Left ventricle myocardium inferior (tissue), 1 donor: ENCODE results near the gene DGAT2. TPM values are rescaled to one million over a fixed set of nuclear protein-coding genes. Genes with fewer than 3 reads are reported as not detected.

Source experiments
- DNase-seq: peaks from one replicate; pipeline ENCODE4 v3.0.0-alpha.2; 2020
- H3K27ac ChIP-seq: fragments of 200-600 bp; replicated peaks from 2 replicates; pipeline ENCODE4 v1.8.0; 2021
- H3K27me3 ChIP-seq: fragments of 200-600 bp; 2 replicates; pipeline ENCODE4 v1.8.0; 2021; ENCODE audit warnings: low read depth
- H3K36me3 ChIP-seq: fragments of 200-600 bp; 2 replicates; pipeline ENCODE4 v1.8.0; 2021
- H3K4me1 ChIP-seq: fragments of 200-600 bp; 2 replicates; pipeline ENCODE4 v1.8.0; 2021
- H3K4me3 ChIP-seq: fragments of 200-600 bp; 2 replicates; pipeline ENCODE4 v1.8.0; 2021; ENCODE audit warnings: mild to moderate bottlenecking, moderate library complexity
- H3K9me3 ChIP-seq: fragments of 200-600 bp; replicated peaks from 2 replicates; pipeline ENCODE4 v1.8.0; 2021
- CTCF ChIP-seq: fragments of 200-600 bp; IDR thresholded peaks from 2 replicates; pipeline ENCODE4 v1.8.0; 2021; ENCODE audit warnings: antibody characterized with exemption, mild to moderate bottlenecking, borderline replicate concordance
- intact Hi-C: fragments of 100-400 bp; cut with micrococcal nuclease; formaldehyde crosslinking; loops from one replicate; pipeline ENCODE4 v1.11.0; 2022
- total RNA-seq: library from RNA; stranded (reverse); fragmentation: NEBNext Ultra II Directional; extraction: Animal tissue kit (Norgen Biotek cat#: 25700); gene quantifications from one replicate; pipeline ENCODE4 v1.2.1, GENCODE V29; 2021
- donor health status: DM: no; HTN: yes; CAD: no; lungs with severe emphysema.

Gene DGAT2
- total RNA-seq, 1 donor from 2014 or later = 6.9 TPM

- H3K4me1 ChIP-seq = peaks cover 32% of the 10 kb centered on the region
- H3K27me3 ChIP-seq = no peaks in the 10 kb centered on the region
- H3K36me3 ChIP-seq = no peaks in the 10 kb centered on the region
- no peaks in the 10 kb centered on the region for H3K9me3 ChIP-seq
- H3K27ac ChIP-seq = no peak overlapping the region
- no peak for DNase-seq
- H3K4me3 ChIP-seq = no peak overlapping the region
- intact Hi-C loops = no loop called here
- no peak for TF ChIP-seq CTCF
These were observed 29.2 kb downstream of the DGAT2 start for GRCh38 chr11:75797792-75798191.

- TF ChIP-seq CTCF = no peak
- Histone ChIP-seq H3K36me3 (no peaks in the 10 kb centered on the region), H3K4me3 (no peak overlapping the region), H3K27me3 (no peaks in the 10 kb centered on the region), H3K27ac (no peak overlapping the region), H3K4me1 (peaks cover 14% of the 10 kb centered on the region), H3K9me3 (no peaks in the 10 kb centered on the region)
- intact Hi-C loops = no loop called here
- DNase-seq = no peak
These were observed 31.6 kb downstream of the DGAT2 start for GRCh38 chr11:75800136-75800675.

GRCh38 chr11:75800728-75801361, 32.3 kb downstream of the DGAT2 start:
- TF ChIP-seq CTCF = no peak
- peaks cover 8% of the 10 kb centered on the region for H3K4me1 ChIP-seq
- no peak for DNase-seq
- H3K9me3 ChIP-seq = no peaks in the 10 kb centered on the region
- H3K4me3 ChIP-seq = no peak overlapping the region
- H3K27me3 ChIP-seq = no peaks in the 10 kb centered on the region
- no peaks in the 10 kb centered on the region for H3K36me3 ChIP-seq
- intact Hi-C loops = no loop called here
- H3K27ac ChIP-seq = no peak overlapping the region

- DNase-seq = no peak
- TF ChIP-seq CTCF = no peak
- intact Hi-C loops = no loop called here
- Histone ChIP-seq H3K4me3 (no peak overlapping the region), H3K9me3 (no peaks in the 10 kb centered on the region), H3K27ac (no peak overlapping the region), H3K36me3 (no peaks in the 10 kb centered on the region), H3K4me1 (peaks cover 6% of the 10 kb centered on the region), H3K27me3 (no peaks in the 10 kb centered on the region)
These were observed 32.9 kb downstream of the DGAT2 start for GRCh38 chr11:75801362-75802020.

GRCh38 chr11:75802021-75802912, 33.7 kb downstream of the DGAT2 start:
- intact Hi-C loops = no loop called here
- no peak overlapping the region for H3K27ac ChIP-seq
- no peak for DNase-seq
- peaks cover 6% of the 10 kb centered on the region for H3K4me1 ChIP-seq
- no peaks in the 10 kb centered on the region for H3K9me3 ChIP-seq
- TF ChIP-seq CTCF = no peak
- H3K27me3 ChIP-seq = no peaks in the 10 kb centered on the region
- H3K36me3 ChIP-seq = no peaks in the 10 kb centered on the region
- H3K4me3 ChIP-seq = no peak overlapping the region
